ENCODE results near the gene LILRB4.
A peak's percentile ranks its signal among the peaks of the same experiment; 100 is the strongest.
"Not testable (repeated sequence)": the region's sequence is repeated elsewhere in the genome, so short reads cannot be mapped to it uniquely, and the experiment has no call there.

Gene LILRB4

GRCh38 chr19:54662730-54663129 lies at the start of gene LILRB4:
TSS of gene LILRB4 (plus strand) at chr19:54662985. CDS start at chr19:54663034, 49 bp downstream.
- peak; percentile 58 for DNase-seq (ENCODE audit: low spot score)

GRCh38 chr19:54614726-54615125 lies 48.1 kb upstream of the LILRB4 start:
- no peak for DNase-seq (ENCODE audit: low spot score)

- DNase-seq (ENCODE audit: low spot score) = no peak
Observed at GRCh38 chr19:54616057-54616456, 46.7 kb upstream of the LILRB4 start.

DNA sequence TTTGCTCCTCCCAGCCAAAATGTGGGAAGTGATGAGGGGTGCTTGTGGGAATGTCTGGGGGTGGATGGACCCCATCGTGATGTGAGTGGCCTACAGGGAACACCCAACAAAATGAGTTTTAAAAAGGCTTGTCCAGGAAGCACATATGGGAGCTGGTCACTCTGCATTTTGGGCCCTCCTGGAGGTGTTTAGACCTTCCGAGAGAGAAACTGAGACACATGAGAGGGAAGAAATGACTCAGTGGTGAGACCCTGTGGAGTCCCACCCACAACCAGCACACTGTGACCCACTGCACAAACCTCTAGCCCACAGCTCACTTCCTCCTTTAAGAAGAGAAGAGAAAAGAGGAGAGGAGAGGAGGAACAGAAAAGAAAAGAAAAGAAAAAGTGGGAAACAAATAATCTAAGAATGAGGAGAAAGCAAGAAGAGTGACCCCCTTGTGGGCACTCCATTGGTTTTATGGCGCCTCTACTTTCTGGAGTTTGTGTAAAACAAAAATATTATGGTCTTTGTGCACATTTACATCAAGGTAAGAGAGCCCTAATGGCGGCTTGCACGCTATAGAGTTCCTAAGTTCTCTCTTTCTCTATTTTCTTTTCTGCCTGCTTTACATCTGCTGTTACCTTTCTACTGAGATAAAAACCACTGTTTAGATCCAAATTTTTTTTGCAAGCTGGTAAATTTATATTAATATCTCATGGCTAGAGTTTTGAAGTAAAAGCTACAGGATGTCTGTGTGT lies 45.8 kb upstream of the LILRB4 start:
- DNase-seq (ENCODE audit: low spot score) = no peak

- no peak for DNase-seq (ENCODE audit: low spot score)
Observed at GRCh38 chr19:54620464-54620863, 42.3 kb upstream of the LILRB4 start.

DNA sequence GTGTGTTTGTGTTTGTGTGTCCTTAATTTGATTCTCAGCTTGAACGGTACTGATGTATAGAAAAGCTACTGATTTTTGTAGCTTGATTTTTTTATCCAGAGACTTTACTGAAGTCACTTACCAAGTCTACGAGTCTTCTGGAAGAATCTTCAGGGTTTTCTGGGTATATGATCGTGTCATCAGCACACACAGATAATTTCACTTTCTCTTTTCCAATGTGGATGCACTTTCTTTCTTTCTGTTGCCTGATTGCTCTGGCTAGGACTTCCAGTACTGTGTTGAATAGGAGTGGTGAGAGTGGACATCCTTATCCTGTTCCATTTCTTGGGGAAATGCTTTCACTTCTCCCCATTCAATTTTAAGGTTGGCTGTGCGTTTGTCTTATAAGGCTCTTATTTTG lies 40.4 kb upstream of the LILRB4 start:
- DNase-seq (ENCODE audit: low spot score) = no peak

- not testable (repeated sequence) for DNase-seq (ENCODE audit: low spot score)
Observed at GRCh38 chr19:54624234-54624633, 38.6 kb upstream of the LILRB4 start.

DNA sequence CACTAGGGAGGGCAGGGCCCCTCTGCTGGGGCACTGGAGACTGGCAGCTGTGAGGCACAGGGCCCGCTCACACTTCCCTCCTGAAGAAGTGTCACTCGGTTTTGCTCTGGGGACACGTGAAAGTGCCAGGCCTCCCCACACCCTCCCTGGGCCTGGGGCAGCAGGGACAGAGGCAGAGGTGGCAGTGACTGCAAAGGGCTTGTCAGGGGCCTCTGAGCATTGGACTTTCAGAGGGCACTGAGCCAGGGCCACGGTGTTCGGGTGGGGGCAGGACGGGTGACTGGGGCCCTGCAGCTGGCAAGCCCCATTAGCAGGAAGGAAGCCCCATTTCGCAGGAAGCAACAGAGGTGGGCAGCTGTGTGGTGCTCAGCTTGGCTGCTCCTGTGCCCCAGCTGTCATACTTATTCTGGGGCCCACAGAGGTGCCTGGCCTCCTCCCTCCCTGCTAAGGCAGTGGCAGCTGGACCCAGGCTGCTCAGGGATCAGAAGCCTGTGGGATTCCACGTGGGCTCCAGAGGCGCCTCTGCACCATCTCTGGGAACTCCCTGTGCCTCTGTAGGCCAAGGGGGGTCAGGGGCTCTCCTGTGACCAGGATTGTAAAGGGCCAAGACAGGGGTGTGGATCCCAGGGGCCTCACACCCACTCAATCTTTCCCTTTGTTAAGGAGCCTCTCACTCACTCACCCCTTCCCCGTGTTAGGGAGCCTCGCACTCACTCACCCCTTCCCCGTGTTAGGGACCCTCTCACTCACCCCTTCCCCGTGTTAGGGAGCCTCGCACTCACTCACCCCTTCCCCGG lies 37.7 kb upstream of the LILRB4 start:
- DNase-seq (ENCODE audit: low spot score) = not testable (repeated sequence)

DNA sequence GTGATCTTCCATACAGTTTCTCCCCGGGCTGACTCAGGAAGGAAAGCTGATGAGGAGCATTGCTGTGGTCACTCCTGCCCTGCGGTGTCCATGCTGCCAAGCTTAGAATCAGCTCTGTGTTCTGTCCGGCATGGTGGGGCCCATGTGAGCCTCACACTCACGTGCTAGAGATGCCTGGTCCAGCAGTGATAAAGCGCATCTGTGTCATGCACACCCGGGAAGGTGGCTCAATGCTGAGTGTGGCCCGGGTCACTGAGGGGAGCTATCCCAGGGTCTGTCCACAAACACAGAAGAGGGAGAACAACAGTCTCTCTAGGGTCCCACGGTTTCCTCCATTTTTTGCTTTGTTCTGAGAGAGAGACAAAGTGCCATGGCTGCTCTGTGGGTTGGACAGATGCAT lies 36.0 kb upstream of the LILRB4 start:
- DNase-seq (ENCODE audit: low spot score) = no peak

- DNase-seq (ENCODE audit: low spot score) = not testable (repeated sequence)
Observed at GRCh38 chr19:54627912-54628311, 34.9 kb upstream of the LILRB4 start.

- peak; percentile 32 for DNase-seq (ENCODE audit: low spot score)
Observed at GRCh38 chr19:54630262-54630661, 32.5 kb upstream of the LILRB4 start, which contains the start of gene LILRB1. TSS of gene LILRB1 (plus strand) at chr19:54630484. CDS start at chr19:54631074, 590 bp downstream.

- DNase-seq (ENCODE audit: low spot score) = peak; percentile 4
Observed at GRCh38 chr19:54630782-54631181, 32.0 kb upstream of the LILRB4 start.

DNA sequence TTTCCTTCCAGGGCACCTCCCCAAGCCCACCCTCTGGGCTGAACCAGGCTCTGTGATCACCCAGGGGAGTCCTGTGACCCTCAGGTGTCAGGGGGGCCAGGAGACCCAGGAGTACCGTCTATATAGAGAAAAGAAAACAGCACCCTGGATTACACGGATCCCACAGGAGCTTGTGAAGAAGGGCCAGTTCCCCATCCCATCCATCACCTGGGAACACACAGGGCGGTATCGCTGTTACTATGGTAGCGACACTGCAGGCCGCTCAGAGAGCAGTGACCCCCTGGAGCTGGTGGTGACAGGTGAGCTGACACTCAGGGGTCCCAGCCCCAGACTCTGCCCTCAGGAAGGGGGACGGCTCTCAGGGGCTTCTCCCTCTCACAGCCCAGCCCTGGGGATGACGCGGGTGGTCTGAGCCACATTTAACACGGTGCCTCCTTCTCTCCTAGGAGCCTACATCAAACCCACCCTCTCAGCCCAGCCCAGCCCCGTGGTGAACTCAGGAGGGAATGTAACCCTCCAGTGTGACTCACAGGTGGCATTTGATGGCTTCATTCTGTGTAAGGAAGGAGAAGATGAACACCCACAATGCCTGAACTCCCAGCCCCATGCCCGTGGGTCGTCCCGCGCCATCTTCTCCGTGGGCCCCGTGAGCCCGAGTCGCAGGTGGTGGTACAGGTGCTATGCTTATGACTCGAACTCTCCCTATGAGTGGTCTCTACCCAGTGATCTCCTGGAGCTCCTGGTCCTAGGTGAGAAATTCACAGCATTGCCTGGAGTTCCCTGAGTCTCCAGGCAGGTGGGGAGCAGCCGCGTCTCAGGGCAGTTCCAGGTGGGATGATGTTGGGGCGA lies 31.1 kb upstream of the LILRB4 start:
- not testable (repeated sequence) for DNase-seq (ENCODE audit: low spot score)

- not testable (repeated sequence) for DNase-seq (ENCODE audit: low spot score)
Observed at GRCh38 chr19:54632517-54632916, 30.3 kb upstream of the LILRB4 start.

GRCh38 chr19:54633401-54633800 lies 29.4 kb upstream of the LILRB4 start:
- DNase-seq (ENCODE audit: low spot score) = no peak

DNA sequence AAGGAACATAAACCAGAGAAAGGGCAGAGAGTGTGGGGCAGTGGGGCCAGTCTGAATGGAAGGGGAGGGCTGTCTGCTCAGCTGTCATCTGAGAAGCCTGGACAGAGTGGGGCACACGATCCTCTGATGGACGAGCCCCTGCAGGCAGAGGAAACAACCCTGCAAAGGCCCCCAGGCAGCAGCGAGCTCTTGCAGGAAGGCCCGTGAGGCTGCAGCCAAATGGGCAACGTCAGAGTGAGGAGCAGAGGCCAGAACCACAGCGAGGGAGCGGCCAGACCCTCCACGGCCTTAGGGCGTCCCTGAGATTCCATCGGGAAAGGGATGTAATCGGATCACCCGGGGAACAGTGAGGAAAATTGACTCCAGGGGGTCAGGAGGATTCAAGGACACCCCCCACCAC lies 26.7 kb upstream of the LILRB4 start:
- not testable (repeated sequence) for DNase-seq (ENCODE audit: low spot score)

DNA sequence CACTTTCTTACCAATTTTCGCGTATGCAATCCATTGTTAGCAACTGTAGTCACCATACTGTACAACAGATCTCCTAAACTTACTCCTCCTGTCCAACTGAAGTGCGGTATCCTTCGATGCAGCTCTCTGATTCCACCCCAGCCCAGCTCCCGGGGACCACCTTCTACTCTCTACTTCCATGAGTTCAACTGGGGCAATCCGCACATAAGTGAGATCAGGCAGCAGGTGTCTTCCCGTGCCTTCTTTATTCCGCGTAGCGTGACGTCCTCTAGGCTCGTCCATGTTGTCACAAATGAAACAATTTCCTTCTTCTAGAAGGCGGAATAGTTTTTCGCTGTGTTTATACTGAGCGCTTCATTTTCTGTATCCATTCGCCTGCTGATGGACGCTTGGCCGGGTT lies 24.1 kb upstream of the LILRB4 start:
- no peak for DNase-seq (ENCODE audit: low spot score)

GRCh38 chr19:54642953-54643352 lies 19.8 kb upstream of the LILRB4 start:
- not testable (repeated sequence) for DNase-seq (ENCODE audit: low spot score)

DNA sequence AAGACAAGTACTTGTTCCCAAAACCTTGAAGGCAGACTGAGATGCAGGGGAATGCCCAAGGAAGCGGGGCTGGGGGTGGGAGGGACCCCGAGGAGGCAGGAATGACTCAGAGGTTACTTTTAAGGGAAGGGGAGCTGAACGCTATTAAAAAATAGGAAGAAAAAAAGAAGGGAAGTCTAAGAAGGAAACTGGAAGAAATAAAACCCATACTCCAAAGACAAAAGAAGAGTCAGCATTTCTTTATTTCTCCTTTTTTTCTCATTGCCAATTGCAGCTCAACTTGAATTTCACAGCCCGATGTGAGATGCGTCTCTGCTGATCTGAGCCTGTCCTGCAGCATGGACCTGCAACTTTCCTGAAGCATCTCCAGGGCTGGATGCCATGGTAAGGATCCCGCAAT lies 19.2 kb upstream of the LILRB4 start:
- DNase-seq (ENCODE audit: low spot score) = not testable (repeated sequence)

DNA sequence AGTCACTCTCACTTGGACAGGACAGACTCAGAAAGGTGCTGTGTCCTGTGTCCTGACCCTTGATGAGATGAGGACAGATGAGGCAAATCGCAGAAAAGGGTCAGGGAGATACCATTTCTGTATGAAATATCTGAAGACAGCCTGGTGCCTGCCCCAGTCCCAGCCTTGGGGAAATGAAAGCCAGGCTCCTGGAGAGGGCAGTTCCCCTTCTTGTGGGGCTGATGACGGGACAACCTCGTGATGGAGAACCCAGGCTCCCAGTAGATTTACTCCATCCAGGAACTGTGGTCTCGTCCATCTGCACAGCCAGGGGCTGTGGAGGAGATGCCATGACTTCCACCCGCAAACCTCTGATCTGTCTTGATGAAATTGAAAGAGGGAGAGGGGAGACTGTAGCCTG lies 18.7 kb upstream of the LILRB4 start:
- DNase-seq (ENCODE audit: low spot score) = peak; percentile 45

DNA sequence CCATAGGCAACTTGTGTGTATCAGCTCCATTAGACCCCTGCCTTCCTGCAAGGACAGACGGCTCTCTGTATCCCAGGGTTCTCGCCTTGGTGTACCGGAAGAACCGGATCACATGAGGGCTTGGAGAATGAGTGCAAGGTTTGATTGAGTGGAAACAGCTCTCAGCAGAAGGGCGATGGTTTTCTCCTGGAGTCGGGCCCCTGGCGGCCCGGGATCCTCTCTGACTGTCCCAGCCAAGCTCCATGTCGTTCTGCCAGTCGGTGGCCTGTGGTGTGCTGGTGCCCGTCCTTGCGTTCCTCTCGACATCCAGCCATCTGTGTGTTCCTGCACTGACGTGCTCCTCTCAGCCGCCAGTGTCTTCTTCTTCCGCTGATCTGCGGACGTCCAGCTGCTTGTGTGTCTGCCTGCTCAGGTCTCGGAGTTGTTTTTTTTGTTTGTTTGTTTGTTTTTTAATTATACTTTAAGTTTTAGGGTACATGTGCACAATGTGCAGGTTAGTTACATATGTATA lies 16.4 kb upstream of the LILRB4 start:
- no peak for DNase-seq (ENCODE audit: low spot score)

DNA sequence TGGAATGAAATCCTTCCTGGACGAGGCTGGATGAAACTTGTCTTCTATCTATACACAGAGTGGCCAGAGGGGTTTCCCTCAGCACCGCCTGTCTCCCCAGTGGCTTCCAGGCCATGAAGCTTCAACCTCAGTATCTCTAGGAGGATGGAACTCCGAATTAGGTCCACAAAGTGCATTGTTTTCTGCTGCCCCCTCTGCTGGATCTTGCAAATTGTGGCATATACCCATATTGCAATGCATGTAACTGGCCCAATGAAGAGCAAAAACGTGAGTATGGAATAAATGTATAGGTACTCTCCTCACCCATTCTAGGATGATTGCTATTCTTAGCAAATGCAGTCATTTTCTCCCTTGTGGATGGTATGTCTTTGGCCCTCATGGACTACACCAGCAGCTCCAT lies 14.7 kb upstream of the LILRB4 start:
- DNase-seq (ENCODE audit: low spot score) = no peak
